ENCODE results near the gene ATP1A4. TPM values are rescaled to one million over a fixed set of nuclear protein-coding genes. Genes with fewer than 3 reads are reported as not detected.

ATP1A4 gene
- polyA plus RNA-seq, 3 donors, result 0.11 to 0.32 (median 0.12) TPM

- DNase-seq (ENCODE audit: extremely low read depth in 1 of 11, low read depth in 9 of 11, low spot score in 4 of 11), result no peak
Measured at GRCh38 chr1:160136121-160136925, 15.1 kb upstream of the ATP1A4 start.

GRCh38 chr1:160136926-160137200, 14.5 kb upstream of the ATP1A4 start:
- no peak for DNase-seq (ENCODE audit: extremely low read depth in 1 of 11, low read depth in 9 of 11, low spot score in 4 of 11)

GRCh38 chr1:160137216-160137862, 14.1 kb upstream of the ATP1A4 start:
- no peak for DNase-seq (ENCODE audit: extremely low read depth in 1 of 11, low read depth in 9 of 11, low spot score in 4 of 11)

- no peak for DNase-seq (ENCODE audit: extremely low read depth in 1 of 11, low read depth in 9 of 11, low spot score in 4 of 11)
Measured at GRCh38 chr1:160139840-160140239, 11.6 kb upstream of the ATP1A4 start.

GRCh38 chr1:160143695-160144094, 7.7 kb upstream of the ATP1A4 start:
- DNase-seq (ENCODE audit: extremely low read depth in 1 of 11, low read depth in 9 of 11, low spot score in 4 of 11), result no peak

GRCh38 chr1:160144921-160145320, 6.5 kb upstream of the ATP1A4 start:
- DNase-seq (ENCODE audit: extremely low read depth in 1 of 11, low read depth in 9 of 11, low spot score in 4 of 11), result no peak

- no peak for DNase-seq (ENCODE audit: extremely low read depth in 1 of 11, low read depth in 9 of 11, low spot score in 4 of 11)
Measured at GRCh38 chr1:160146107-160146506, 5.3 kb upstream of the ATP1A4 start.

- DNase-seq (ENCODE audit: extremely low read depth in 1 of 11, low read depth in 9 of 11, low spot score in 4 of 11), result no peak
Measured at GRCh38 chr1:160148121-160148520, 3.3 kb upstream of the ATP1A4 start.

GRCh38 chr1:160149233-160149632, 2.2 kb upstream of the ATP1A4 start:
- no peak for DNase-seq (ENCODE audit: extremely low read depth in 1 of 11, low read depth in 9 of 11, low spot score in 4 of 11)

GRCh38 chr1:160149716-160150115, 1.7 kb upstream of the ATP1A4 start:
- no peak for DNase-seq (ENCODE audit: extremely low read depth in 1 of 11, low read depth in 9 of 11, low spot score in 4 of 11)

GRCh38 chr1:160154790-160155189, 3.4 kb downstream of the ATP1A4 start:
- no peak for DNase-seq (ENCODE audit: extremely low read depth in 1 of 11, low read depth in 9 of 11, low spot score in 4 of 11)

GRCh38 chr1:160156361-160156760, 5.0 kb downstream of the ATP1A4 start:
- DNase-seq (ENCODE audit: extremely low read depth in 1 of 11, low read depth in 9 of 11, low spot score in 4 of 11), result no peak

- no peak for DNase-seq (ENCODE audit: extremely low read depth in 1 of 11, low read depth in 9 of 11, low spot score in 4 of 11)
Measured at GRCh38 chr1:160157174-160157573, 5.8 kb downstream of the ATP1A4 start.

- DNase-seq (ENCODE audit: extremely low read depth in 1 of 11, low read depth in 9 of 11, low spot score in 4 of 11), result no peak
Measured at GRCh38 chr1:160158031-160158430, 6.6 kb downstream of the ATP1A4 start.

GRCh38 chr1:160158534-160158933, 7.1 kb downstream of the ATP1A4 start:
- DNase-seq (ENCODE audit: extremely low read depth in 1 of 11, low read depth in 9 of 11, low spot score in 4 of 11), result no peak

- DNase-seq (ENCODE audit: extremely low read depth in 1 of 11, low read depth in 9 of 11, low spot score in 4 of 11), result no peak
Measured at GRCh38 chr1:160159846-160160245, 8.4 kb downstream of the ATP1A4 start.

GRCh38 chr1:160161965-160162705, 10.7 kb downstream of the ATP1A4 start:
- no peak for DNase-seq (ENCODE audit: extremely low read depth in 1 of 11, low read depth in 9 of 11, low spot score in 4 of 11)

- no peak for DNase-seq (ENCODE audit: extremely low read depth in 1 of 11, low read depth in 9 of 11, low spot score in 4 of 11)
Measured at GRCh38 chr1:160162931-160163330, 11.5 kb downstream of the ATP1A4 start.

GRCh38 chr1:160163615-160164014, 12.2 kb downstream of the ATP1A4 start:
- no peak for DNase-seq (ENCODE audit: extremely low read depth in 1 of 11, low read depth in 9 of 11, low spot score in 4 of 11)

- no peak for DNase-seq (ENCODE audit: extremely low read depth in 1 of 11, low read depth in 9 of 11, low spot score in 4 of 11)
Measured at GRCh38 chr1:160164121-160164520, 12.7 kb downstream of the ATP1A4 start.

Data from renal cortex interstitium (tissue), 11 donors.